HCT116 (cell line): ENCODE measurements around the gene RNF126. TPM values are rescaled to one million over a fixed set of nuclear protein-coding genes. Genes with fewer than 3 reads are reported as not detected.

Source experiments
- ATAC-seq: fragments of 200-7000 bp; cut with Tn5 transposase; 2 replicates; pipeline ENCODE4 v1.9.1; 2020; ENCODE audit warnings: mild to moderate bottlenecking, moderate library complexity
- BruUV-seq: library from RNA; stranded (reverse); fragments of 400-500 nt; replicated peaks from 2 replicates; lab custom pipeline; 2021; lab: Mats Ljungman, UMichigan
- CTCF ChIA-PET: fragments of 300-600 bp; sonication (Branson Sonifier 250); formaldehyde crosslinking; loops from one replicate; lab custom pipeline; 2021; ENCODE audit warnings: antibody characterized with exemption; lab: Charles Lee
- POLR2A ChIA-PET: fragments of 300-600, 350-600 bp; sonication (Branson Sonifier 250); formaldehyde crosslinking; loops from one replicate; lab custom pipeline; 2021; ENCODE audit warnings: antibody characterized with exemption; lab: Charles Lee
- RAD21 ChIA-PET, 2 experiments: fragments of 300-600 bp; sonication (Branson Sonifier 250); formaldehyde crosslinking; loops; one replicate each; lab custom pipeline; 2023; ENCODE audit warnings: low total read pairs in 2 of 2; ENCODE audit not compliant: uncharacterized antibody in 2 of 2, unreplicated experiment in 2 of 2, low non-redundant PET in 1 of 2; lab: Charles Lee
- DNase-seq: peaks from one replicate; pipeline ENCODE4 v3.0.0-alpha.2; 2010; ENCODE audit warnings: low read depth, low spot score
- H2AFZ ChIP-seq: fragments of 200-600 bp; shearing (Covaris generic), sonication (generic); 2 replicates; pipeline ENCODE4 v1.6.1; 2017; ENCODE audit warnings: low read depth, mixed run types, mixed read lengths, antibody characterized with exemption, low read length; ENCODE audit not compliant: poor library complexity, severe bottlenecking
- H3K27ac ChIP-seq: 2 replicates; pipeline ENCODE4 v1.5.1; 2012; ENCODE audit warnings: low read depth, low read length
- H3K27me3 ChIP-seq: fragments of 200-600 bp; sonication (generic); 2 replicates; pipeline ENCODE4 v1.6.1; 2016; ENCODE audit warnings: mixed run types, low read length, mixed read lengths; ENCODE audit not compliant: insufficient read depth
- H3K36me3 ChIP-seq, 2 experiments: fragments of 200-500 bp in 1 of 2; fragments of 200-600 bp in 1 of 2; sonication (Bioruptor generic) in 1 of 2; sonication (generic) in 1 of 2; 2 replicates each; pipeline versions ENCODE4 v1.5.1 to v1.6.1; 2014 to 2016; ENCODE audit warnings: low read length in 2 of 2, inconsistent platforms in 1 of 2, mixed read lengths in 1 of 2, mixed run types in 1 of 2; ENCODE audit not compliant: insufficient read depth in 2 of 2, control insufficient read depth in 1 of 2
- H3K4me1 ChIP-seq, 2 experiments: fragments of 200-600 bp in 1 of 2; sonication (generic) in 1 of 2; 2 replicates each; pipeline versions ENCODE4 v1.5.1 to v1.6.1; 2012 to 2017; ENCODE audit warnings: low read length in 2 of 2, inconsistent platforms in 1 of 2, mild to moderate bottlenecking in 1 of 2, mixed read lengths in 1 of 2, mixed run types in 1 of 2, moderate library complexity in 1 of 2; ENCODE audit not compliant: insufficient read depth in 2 of 2, control insufficient read depth in 1 of 2
- H3K4me2 ChIP-seq: fragments of 200-600 bp; sonication (generic); 2 replicates; pipeline ENCODE4 v1.6.1; 2017; ENCODE audit warnings: mixed run types, low read length, mixed read lengths
- H3K4me3 ChIP-seq, 2 experiments: fragments of 200-600 bp in 1 of 2; sonication (generic) in 1 of 2; replicated peaks in 1 of 2; 2 replicates each; pipeline ENCODE4 v1.5.1; 2011 to 2016; ENCODE audit warnings: low read length in 2 of 2, control low read depth in 1 of 2, low read depth in 1 of 2, mild to moderate bottlenecking in 1 of 2, mixed read lengths in 1 of 2, mixed run types in 1 of 2
- H3K79me2 ChIP-seq: fragments of 200-600 bp; sonication (generic); 2 replicates; pipeline ENCODE4 v1.6.1; 2017; ENCODE audit warnings: mild to moderate bottlenecking, mixed run types, low read length, moderate library complexity, mixed read lengths; ENCODE audit not compliant: insufficient read depth
- H3K9ac ChIP-seq: fragments of 200-600 bp; sonication (generic); 2 replicates; pipeline ENCODE4 v1.6.1; 2016; ENCODE audit warnings: low read length, mixed read lengths
- H3K9me2 ChIP-seq: fragments of 200-600 bp; sonication (generic), shearing (Covaris generic); 2 replicates; pipeline ENCODE4 v1.6.1; 2017; ENCODE audit warnings: mixed run types, mild to moderate bottlenecking, moderate library complexity; ENCODE audit not compliant: insufficient read depth
- H3K9me3 ChIP-seq, 2 experiments: fragments of 200-500 bp in 1 of 2; fragments of 200-600 bp in 1 of 2; sonication (Bioruptor generic) in 1 of 2; sonication (generic) in 1 of 2; 2 replicates each; pipeline ENCODE4 v1.6.1; 2014 to 2017; ENCODE audit warnings: low read length in 2 of 2, mixed read lengths in 2 of 2, inconsistent platforms in 1 of 2, low read depth in 1 of 2, mild to moderate bottlenecking in 1 of 2, mixed run types in 1 of 2, moderate library complexity in 1 of 2; ENCODE audit not compliant: control insufficient read depth in 1 of 2, insufficient read depth in 1 of 2
- H4K20me1 ChIP-seq: fragments of 200-600 bp; sonication (generic), shearing (Covaris generic); 2 replicates; pipeline ENCODE4 v1.6.1; 2017; ENCODE audit warnings: mixed run types, mild to moderate bottlenecking, moderate library complexity; ENCODE audit not compliant: insufficient read depth
- CEBPB ChIP-seq: IDR thresholded peaks from 2 replicates; pipeline ENCODE4 v1.6.1; 2012; ENCODE audit warnings: low read depth
- CTCF ChIP-seq, 3 experiments: fragments of 200-600 bp in 1 of 3; sonication (generic) in 1 of 3; IDR thresholded peaks in 2 of 3; conservative IDR thresholded peaks in 1 of 3; 2 replicates each; pipeline ENCODE4 v1.5.1; 2012 to 2017; ENCODE audit warnings: low read depth in 2 of 3, low read length in 2 of 3, antibody characterized with exemption in 1 of 3, borderline replicate concordance in 1 of 3, control low read depth in 1 of 3, mild to moderate bottlenecking in 1 of 3, mixed read lengths in 1 of 3, mixed run types in 1 of 3, moderate library complexity in 1 of 3; ENCODE audit not compliant: insufficient read depth in 1 of 3
- EGR1 ChIP-seq: IDR thresholded peaks from 2 replicates; pipeline ENCODE4 v1.6.1; 2012; ENCODE audit warnings: low read depth
- ELF1 ChIP-seq: IDR thresholded peaks from 2 replicates; pipeline ENCODE4 v1.6.1; 2012; ENCODE audit warnings: low read depth, borderline replicate concordance
- EZH2 ChIP-seq: fragments of 200-600 bp; sonication (generic); IDR thresholded peaks from 2 replicates; pipeline ENCODE4 v1.6.1; 2017; ENCODE audit warnings: antibody characterized with exemption, mixed run types
- EZH2phosphoT487 ChIP-seq: fragments of 200-600 bp; IDR thresholded peaks from 2 replicates; pipeline ENCODE4 v1.6.1; 2018; ENCODE audit warnings: antibody characterized with exemption, borderline replicate concordance
- FOSL1 ChIP-seq: IDR thresholded peaks from 2 replicates; pipeline ENCODE4 v1.6.1; 2012; ENCODE audit warnings: low read depth
- JUND ChIP-seq: IDR thresholded peaks from 2 replicates; pipeline ENCODE4 v1.6.1; 2012
- POLR2A ChIP-seq: IDR thresholded peaks from 2 replicates; pipeline ENCODE4 v1.7.0; 2011; ENCODE audit warnings: borderline replicate concordance; ENCODE audit not compliant: insufficient read depth, insufficient read length; ENCODE audit errors: extremely low read depth
- POLR2AphosphoS5 ChIP-seq: IDR thresholded peaks from 2 replicates; pipeline ENCODE4 v1.6.1; 2011; ENCODE audit warnings: mild to moderate bottlenecking, low read depth, low read length, moderate library complexity
- RAD21 ChIP-seq: IDR thresholded peaks from 2 replicates; pipeline ENCODE4 v1.6.1; 2012; ENCODE audit warnings: low read depth, mild to moderate bottlenecking
- SIN3A ChIP-seq: IDR thresholded peaks from 2 replicates; pipeline ENCODE4 v1.6.1; 2012; ENCODE audit warnings: low read depth
- SP1 ChIP-seq: IDR thresholded peaks from 2 replicates; pipeline ENCODE4 v1.6.1; 2012; ENCODE audit warnings: low read depth
- TCF7L2 ChIP-seq: IDR thresholded peaks from 2 replicates; pipeline ENCODE4 v1.7.0; 2011; ENCODE audit warnings: borderline replicate concordance, inconsistent platforms; ENCODE audit not compliant: insufficient read depth, insufficient read length; ENCODE audit errors: extremely low read depth
- YY1 ChIP-seq: IDR thresholded peaks from 2 replicates; pipeline ENCODE4 v1.6.1; 2011; ENCODE audit warnings: low read length, low read depth, moderate library complexity, mild to moderate bottlenecking; ENCODE audit not compliant: insufficient replicate concordance; ENCODE audit errors: extremely low read depth
- ZFX ChIP-seq: fragments of 450-650 bp; IDR thresholded peaks from 2 replicates; pipeline ENCODE4 v1.6.1; 2017
- ZNF274 ChIP-seq: fragments of 200-500 bp; sonication (Bioruptor generic); IDR thresholded peaks from 2 replicates; pipeline ENCODE4 v1.6.1; 2014; ENCODE audit warnings: mild to moderate bottlenecking, low read depth, low read length, inconsistent platforms
- intact Hi-C: fragments of 100-400 bp; cut with micrococcal nuclease; formaldehyde crosslinking; loops from 2 replicates; pipeline ENCODE4 v1.10.0; 2022
- total RNA-seq: library from RNA; stranded (reverse); gene quantifications from one replicate; pipeline ENCODE4 v1.2.1, GENCODE V29; 2021; ENCODE audit not compliant: unreplicated experiment
- TF ChIP-seq, protein P1 (sequence below): IDR thresholded peaks from 2 replicates; pipeline ENCODE4 v1.6.1; 2012
- TF ChIP-seq, protein P2 (sequence below): IDR thresholded peaks from 2 replicates; pipeline ENCODE4 v1.6.1; 2012

RNF126 gene
- total RNA-seq, 1 experiment from 2014 or later = 93.8 TPM

GRCh38 chr19:644789-645188 is 18.2 kb downstream of the RNF126 start:
- no peaks in the 10 kb centered on the region for H3K27me3 ChIP-seq
- intact Hi-C loops = no loop called here
- no peak overlapping the region for H3K4me3 ChIP-seq
- H3K9ac ChIP-seq = no peak overlapping the region
- peaks cover 0 to 8% of the 10 kb centered on the region in 2 experiments; a peak in 1 of 4 replicates for H3K4me1 ChIP-seq
- H3K9me2 ChIP-seq = no peaks in the 10 kb centered on the region
- RAD21 ChIA-PET = no interaction called here
- CTCF ChIA-PET = no interaction called here
- peaks cover 3% of the 10 kb centered on the region; the same call in 1 of the 2 replicates for H3K79me2 ChIP-seq
- no peak overlapping the region for H2AFZ ChIP-seq
- ATAC-seq = no peak
- no peaks in the 10 kb centered on the region for H4K20me1 ChIP-seq
- no TSS peak for BruUV-seq
- H3K4me2 ChIP-seq = no peak overlapping the region
- H3K36me3 ChIP-seq = peaks cover 5 to 19% of the 10 kb centered on the region in 2 experiments; a peak in 3 of 4 replicates
- no peak overlapping the region for H3K27ac ChIP-seq
- TF ChIP-seq, protein P1, sequence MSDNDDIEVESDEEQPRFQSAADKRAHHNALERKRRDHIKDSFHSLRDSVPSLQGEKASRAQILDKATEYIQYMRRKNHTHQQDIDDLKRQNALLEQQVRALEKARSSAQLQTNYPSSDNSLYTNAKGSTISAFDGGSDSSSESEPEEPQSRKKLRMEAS = no peak
- TF ChIP-seq POLR2A = no peak
- TF ChIP-seq ELF1 = no peak
- TF ChIP-seq YY1 = no peak
- TF ChIP-seq, protein P2, sequence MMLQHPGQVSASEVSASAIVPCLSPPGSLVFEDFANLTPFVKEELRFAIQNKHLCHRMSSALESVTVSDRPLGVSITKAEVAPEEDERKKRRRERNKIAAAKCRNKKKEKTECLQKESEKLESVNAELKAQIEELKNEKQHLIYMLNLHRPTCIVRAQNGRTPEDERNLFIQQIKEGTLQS = no peak
- TF ChIP-seq POLR2AphosphoS5 = no peak
- no peak for TF ChIP-seq SP1
- no peak for TF ChIP-seq SIN3A
- TF ChIP-seq CEBPB = no peak
- no peak for TF ChIP-seq ZFX
- no peak for TF ChIP-seq CTCF (IDR thresholded peaks at IDR 0.05 in 2 of 3, conservative IDR thresholded peaks at IDR 0.05 in 1 of 3; ENCODE audit: borderline replicate concordance in 1 of 3, insufficient read depth in 1 of 3, low read depth in 2 of 3, low read length in 2 of 3)
- no peak for TF ChIP-seq ZNF274
- TF ChIP-seq TCF7L2 = no peak
- TF ChIP-seq EZH2phosphoT487 = no peak
- TF ChIP-seq JUND = no peak
- no peak for TF ChIP-seq EZH2
- TF ChIP-seq RAD21 = no peak
- no peak for TF ChIP-seq FOSL1
- no peak for TF ChIP-seq EGR1
- H3K9me3 ChIP-seq = no peaks in the 10 kb centered on the region
- no peak for DNase-seq
- POLR2A ChIA-PET = no interaction called here
